Vagina (tissue), 2 donors: ENCODE results near the gene GDF9. TPM values are rescaled to one million over a fixed set of nuclear protein-coding genes. Genes with fewer than 3 reads are reported as not detected.

Experiments
- DNase-seq, 2 donors: peaks; one replicate each; pipeline ENCODE4 v3.0.0-alpha.2; 2017; ENCODE audit errors: extremely low spot score in 2 of 2
- H3K27ac ChIP-seq: fragments of 200-600 bp; sonication (generic); one replicate; pipeline ENCODE4 v1.5.1; 2019
- H3K27me3 ChIP-seq: fragments of 200-600 bp; sonication (generic); one replicate; pipeline ENCODE4 v1.5.1; 2019
- H3K36me3 ChIP-seq, 2 donors: fragments of 200-600 bp; sonication (generic); one replicate each; pipeline ENCODE4 v1.5.1; 2017 to 2019
- H3K4me1 ChIP-seq: fragments of 200-600 bp; sonication (generic); one replicate; pipeline ENCODE4 v1.5.1; 2019
- H3K4me3 ChIP-seq, 2 donors: fragments of 200-600 bp; sonication (generic); 1 replicate in 1 of 2; 2 replicates in 1 of 2; pipeline ENCODE4 v1.5.1; 2016 to 2019
- H3K9me3 ChIP-seq: fragments of 200-600 bp; sonication (generic); one replicate; pipeline ENCODE4 v1.5.1; 2019
- POLR2A ChIP-seq, 2 donors: fragments of 450-650 bp; IDR thresholded peaks; one replicate each; pipeline ENCODE4 v1.6.1; 2017; ENCODE audit warnings: antibody characterized with exemption in 2 of 2, mild to moderate bottlenecking in 2 of 2, moderate library complexity in 2 of 2
- POLR2AphosphoS5 ChIP-seq, 2 donors: sonication (generic); formaldehyde crosslinking; IDR thresholded peaks; one replicate each; pipeline ENCODE4 v1.9.0; 2017; ENCODE audit warnings: antibody characterized with exemption in 2 of 2, mild to moderate bottlenecking in 2 of 2, low read depth in 1 of 2; ENCODE audit not compliant: insufficient read depth in 1 of 2
- intact Hi-C: fragments of 100-400 bp; cut with DNase I; formaldehyde crosslinking; loops from one replicate; pipeline ENCODE4 v1.15.1; 2023
- total RNA-seq: library from RNA; depleted of rRNA; stranded (reverse); fragments of >200 nt; gene quantifications from one replicate; pipeline ENCODE4 v1.2.3, GENCODE V29; 2016
- TF ChIP-seq, protein P1 (sequence below), 3 experiments: fragments of 450-650 bp in 2 of 3; fragments of 200-600 bp in 1 of 3; sonication (generic) in 1 of 3; IDR thresholded peaks; one replicate each; pipeline ENCODE4 v1.5.1; 2017 to 2019; ENCODE audit warnings: antibody characterized with exemption in 3 of 3, mild to moderate bottlenecking in 2 of 3, moderate library complexity in 2 of 3

Gene GDF9
- total RNA-seq, 1 donor from 2014 or later: not detected

- Histone ChIP-seq H3K27ac (no peak within 1 kb of the TSS), H3K27me3 (no peaks in the 10 kb centered on the region), H3K9me3 (no peaks in the 10 kb centered on the region), H3K4me3 (no peak within 1 kb of the TSS), H3K4me1 (peaks cover 2% of the 10 kb centered on the region), H3K36me3 (peaks cover 0 to 35% of the 10 kb centered on the region in 2 donors)
- no peak for DNase-seq
- intact Hi-C loops: no loop called here
- TF ChIP-seq POLR2A (IDR thresholded peaks at IDR 0.05) (no peak), POLR2AphosphoS5 (IDR thresholded peaks at IDR 0.05; ENCODE audit: insufficient read depth in 1 of 2, low read depth in 1 of 2) (no peak)
- TF ChIP-seq, protein P1, sequence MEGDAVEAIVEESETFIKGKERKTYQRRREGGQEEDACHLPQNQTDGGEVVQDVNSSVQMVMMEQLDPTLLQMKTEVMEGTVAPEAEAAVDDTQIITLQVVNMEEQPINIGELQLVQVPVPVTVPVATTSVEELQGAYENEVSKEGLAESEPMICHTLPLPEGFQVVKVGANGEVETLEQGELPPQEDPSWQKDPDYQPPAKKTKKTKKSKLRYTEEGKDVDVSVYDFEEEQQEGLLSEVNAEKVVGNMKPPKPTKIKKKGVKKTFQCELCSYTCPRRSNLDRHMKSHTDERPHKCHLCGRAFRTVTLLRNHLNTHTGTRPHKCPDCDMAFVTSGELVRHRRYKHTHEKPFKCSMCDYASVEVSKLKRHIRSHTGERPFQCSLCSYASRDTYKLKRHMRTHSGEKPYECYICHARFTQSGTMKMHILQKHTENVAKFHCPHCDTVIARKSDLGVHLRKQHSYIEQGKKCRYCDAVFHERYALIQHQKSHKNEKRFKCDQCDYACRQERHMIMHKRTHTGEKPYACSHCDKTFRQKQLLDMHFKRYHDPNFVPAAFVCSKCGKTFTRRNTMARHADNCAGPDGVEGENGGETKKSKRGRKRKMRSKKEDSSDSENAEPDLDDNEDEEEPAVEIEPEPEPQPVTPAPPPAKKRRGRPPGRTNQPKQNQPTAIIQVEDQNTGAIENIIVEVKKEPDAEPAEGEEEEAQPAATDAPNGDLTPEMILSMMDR (IDR thresholded peaks at IDR 0.05): no peak
Measured at GRCh38 chr5:132873119-132873929, 7.1 kb upstream of the GDF9 start, which contains the start of gene LEAP2. TSS of gene LEAP2 (plus strand) at chr5:132873668. CDS start at chr5:132873695, 27 bp downstream.

- H3K36me3 ChIP-seq: peaks cover 0 to 35% of the 10 kb centered on the region in 2 donors
Measured at GRCh38 chr5:132872788-132873118, 6.5 kb upstream of the GDF9 start.

DNA sequence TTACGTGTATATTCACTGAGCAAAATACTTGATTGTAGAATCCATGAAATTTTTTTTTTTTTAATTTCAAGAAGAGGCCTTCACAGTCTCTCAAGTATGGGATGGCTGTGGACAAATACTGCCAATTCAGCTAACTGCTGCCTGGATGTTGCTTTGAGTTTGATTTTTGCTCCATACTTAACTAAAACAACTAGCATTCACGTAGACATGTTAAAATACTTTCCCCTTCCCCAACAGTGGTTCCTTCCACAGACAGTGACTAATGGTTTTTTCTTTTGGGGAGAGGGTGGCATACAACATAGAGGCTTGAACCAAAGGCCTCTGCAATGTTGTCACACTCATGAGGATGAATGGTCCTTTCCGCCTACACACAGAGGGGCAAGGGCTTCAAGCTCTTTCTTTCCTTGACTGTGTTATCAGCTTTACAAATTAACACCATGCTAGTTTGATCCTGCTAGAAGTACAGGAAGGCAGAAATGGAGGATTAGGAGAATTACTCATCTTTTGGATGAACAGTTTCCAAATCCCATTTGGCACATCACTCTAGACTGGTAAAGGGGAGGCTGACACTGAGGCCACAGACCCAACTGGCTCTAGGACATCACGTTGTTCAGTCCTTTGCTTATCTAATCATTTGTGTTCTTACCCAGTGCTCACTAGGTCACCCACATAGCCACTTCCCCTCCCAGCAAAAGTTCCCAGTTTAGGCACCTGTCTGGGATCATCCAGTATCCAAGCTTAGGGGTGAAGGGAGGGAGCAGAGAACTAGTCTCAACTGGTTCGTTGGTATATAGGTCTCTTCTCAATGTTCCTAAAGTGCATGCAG lies 5.4 kb upstream of the GDF9 start:
- H3K4me1 ChIP-seq: peaks cover 17% of the 10 kb centered on the region

More at GRCh38 chr5:132872788-132873118, 6.5 kb upstream of the GDF9 start:
- TF ChIP-seq POLR2AphosphoS5 (IDR thresholded peaks at IDR 0.05; ENCODE audit: insufficient read depth in 1 of 2, low read depth in 1 of 2) (no peak), POLR2A (IDR thresholded peaks at IDR 0.05) (no peak)
- TF ChIP-seq, protein P1 (IDR thresholded peaks at IDR 0.05): no peak
- Histone ChIP-seq H3K4me1 (peaks cover 7% of the 10 kb centered on the region), H3K27ac (no peak overlapping the region), H3K4me3 (no peak overlapping the region), H3K27me3 (no peaks in the 10 kb centered on the region), H3K9me3 (no peaks in the 10 kb centered on the region)
- intact Hi-C loops: no loop called here
- DNase-seq: no peak

DNA sequence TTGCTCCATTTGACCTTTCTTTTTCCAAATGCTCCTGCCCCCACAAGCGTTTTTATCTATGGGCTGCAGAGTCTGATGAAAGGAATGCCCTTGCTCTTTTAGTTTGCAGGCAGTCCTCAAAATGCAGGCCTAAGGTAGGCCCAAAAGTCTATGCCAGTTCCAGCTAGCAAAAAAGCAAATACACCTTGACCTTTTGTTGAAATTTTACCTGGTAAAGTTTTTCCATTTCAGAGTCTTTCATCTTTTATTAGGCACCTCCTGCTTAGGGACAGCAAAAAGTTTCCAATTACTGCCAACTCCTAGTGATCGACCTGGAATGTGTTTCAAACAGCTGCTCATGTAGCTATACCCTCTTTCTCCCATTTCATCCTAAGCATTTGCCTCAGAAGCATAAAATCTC lies 4.5 kb upstream of the GDF9 start:
- H3K36me3 ChIP-seq: peaks cover 0 to 27% of the 10 kb centered on the region in 2 donors
- H3K9me3 ChIP-seq: no peaks in the 10 kb centered on the region
- H3K4me1 ChIP-seq: peaks cover 20% of the 10 kb centered on the region
- no peak overlapping the region for H3K4me3 ChIP-seq
- TF ChIP-seq, protein P1 (IDR thresholded peaks at IDR 0.05): no peak
- no peak for TF ChIP-seq POLR2A (IDR thresholded peaks at IDR 0.05)
- TF ChIP-seq POLR2AphosphoS5 (IDR thresholded peaks at IDR 0.05; ENCODE audit: insufficient read depth in 1 of 2, low read depth in 1 of 2): no peak
- H3K27me3 ChIP-seq: no peaks in the 10 kb centered on the region
- no peak overlapping the region for H3K27ac ChIP-seq
- intact Hi-C loops: no loop called here
- no peak for DNase-seq

More for the DNA sequence above, 5.4 kb upstream of the GDF9 start:
- TF ChIP-seq, protein P1 (IDR thresholded peaks at IDR 0.05): no peak
- TF ChIP-seq POLR2AphosphoS5 (IDR thresholded peaks at IDR 0.05; ENCODE audit: insufficient read depth in 1 of 2, low read depth in 1 of 2) (no peak), POLR2A (IDR thresholded peaks at IDR 0.05) (no peak)
- H3K4me3 ChIP-seq: no peak overlapping the region
- no peak overlapping the region for H3K27ac ChIP-seq
- peaks cover 0 to 27% of the 10 kb centered on the region in 2 donors for H3K36me3 ChIP-seq
- intact Hi-C loops: no loop called here
- no peaks in the 10 kb centered on the region for H3K27me3 ChIP-seq
- H3K9me3 ChIP-seq: no peaks in the 10 kb centered on the region
- DNase-seq: no peak
